SK-N-SH treated with all-trans-retinoic acid at 6 μM for 48 hours (cell line): Measurements from ENCODE around the gene BSN.

Experiments used
- CREB5 ChIP-seq: fragments of 250-450 bp; sonication (Bioruptor Pico); IDR thresholded peaks from 2 replicates; pipeline ENCODE4 v1.5.1; 2020; ENCODE audit warnings: low read depth, mild to moderate bottlenecking, moderate library complexity
- CSDC2 ChIP-seq: fragments of 250-450 bp; sonication (Bioruptor Pico); IDR thresholded peaks from 2 replicates; pipeline ENCODE4 v1.5.0; 2020; ENCODE audit warnings: mild to moderate bottlenecking, moderate library complexity
- ESRRG ChIP-seq: fragments of 250-450 bp; sonication (Bioruptor Pico); IDR thresholded peaks from 2 replicates; pipeline ENCODE4 v1.6.1; 2021; ENCODE audit warnings: mild to moderate bottlenecking
- RARB ChIP-seq: fragments of 250-450 bp; sonication (Bioruptor Pico); IDR thresholded peaks from 2 replicates; pipeline ENCODE4 v1.8.0; 2021; ENCODE audit warnings: mild to moderate bottlenecking, moderate library complexity
- ZNF565 ChIP-seq: fragments of 450-650 bp; formaldehyde crosslinking; conservative IDR thresholded peaks from 2 replicates; pipeline ENCODE4 v1.5.0; 2020; ENCODE audit warnings: low read depth, mild to moderate bottlenecking, moderate library complexity
- ZNF8 ChIP-seq: fragments of 450-650 bp; formaldehyde crosslinking; IDR thresholded peaks from 2 replicates; pipeline ENCODE4 v1.5.0; 2020; ENCODE audit warnings: mild to moderate bottlenecking, moderate library complexity

GRCh38 chr3:49674497-49674983, 120.3 kb downstream of the BSN start:
- TF ChIP-seq ZNF565 (CRISPR knock-in tag) = no peak
- no peak for TF ChIP-seq RARB
- TF ChIP-seq CREB5 (CRISPR knock-in tag) = no peak
- no peak for TF ChIP-seq ESRRG (CRISPR knock-in tag)
- TF ChIP-seq ZNF8 = no peak
- no peak for TF ChIP-seq CSDC2 (CRISPR knock-in tag)
